HG02852 (cell line): ENCODE results near the gene ARFIP2.
"Not testable (repeated sequence)": the region's sequence is repeated elsewhere in the genome, so short reads cannot be mapped to it uniquely, and the experiment has no call there.

ENCODE experiments used
- ATAC-seq: cut with Tn5 transposase; IDR thresholded peaks from one replicate; pipeline ENCODE4 v1.9.1; 2021; ENCODE audit warnings: mild to moderate bottlenecking, moderate library complexity; ENCODE audit not compliant: unreplicated experiment

ARFIP2 gene

GRCh38 chr11:6481012-6481923, at the start of gene ARFIP2, which contains the start of gene TIMM10B:
TSS of gene ARFIP2 (minus strand) at chr11:6481331. CDS start at chr11:6480421, 910 bp downstream.
TSS of gene TIMM10B (plus strand) at chr11:6481501. CDS start at chr11:6481517, 16 bp downstream.
- peak; percentile 99 for ATAC-seq

GRCh38 chr11:6530848-6531247, 49.7 kb upstream of the ARFIP2 start:
- no peak for ATAC-seq

GRCh38 chr11:6529266-6529665, 48.1 kb upstream of the ARFIP2 start:
- no peak for ATAC-seq

GRCh38 chr11:6526411-6527135, 45.4 kb upstream of the ARFIP2 start:
- ATAC-seq, result peak; percentile 58

GRCh38 chr11:6523253-6523652, 42.1 kb upstream of the ARFIP2 start:
- no peak for ATAC-seq

- ATAC-seq, result not testable (repeated sequence)
These were observed 40.8 kb upstream of the ARFIP2 start for GRCh38 chr11:6521946-6522345.

GRCh38 chr11:6520265-6520664, 39.1 kb upstream of the ARFIP2 start:
- no peak for ATAC-seq

- no peak for ATAC-seq
These were observed 35.7 kb upstream of the ARFIP2 start for GRCh38 chr11:6516865-6517264.

- ATAC-seq, result no peak
These were observed 24.6 kb upstream of the ARFIP2 start for GRCh38 chr11:6505577-6506240.

- ATAC-seq, result no peak
These were observed 23.0 kb upstream of the ARFIP2 start for GRCh38 chr11:6504166-6504565.

GRCh38 chr11:6502382-6502781, 21.3 kb upstream of the ARFIP2 start:
- ATAC-seq, result no peak

GRCh38 chr11:6498544-6498943, 17.4 kb upstream of the ARFIP2 start:
- ATAC-seq, result no peak

- ATAC-seq, result no peak
These were observed 17.0 kb upstream of the ARFIP2 start for GRCh38 chr11:6498121-6498520.

GRCh38 chr11:6497069-6497839, 16.1 kb upstream of the ARFIP2 start, which contains the start of gene DNHD1:
TSS of gene DNHD1 (plus strand) at chr11:6497280. CDS start at chr11:6498216, 936 bp downstream.
- ATAC-seq, result no peak

GRCh38 chr11:6489306-6489705, 8.2 kb upstream of the ARFIP2 start:
- ATAC-seq, result no peak

- ATAC-seq, result no peak
These were observed 7.7 kb upstream of the ARFIP2 start for GRCh38 chr11:6488821-6489220.

- ATAC-seq, result no peak
These were observed 7.2 kb upstream of the ARFIP2 start for GRCh38 chr11:6488342-6488741.

- no peak for ATAC-seq
These were observed 5.8 kb upstream of the ARFIP2 start for GRCh38 chr11:6486938-6487337.

- ATAC-seq, result no peak
These were observed 5.1 kb upstream of the ARFIP2 start for GRCh38 chr11:6486256-6486655.

GRCh38 chr11:6485661-6486060, 4.5 kb upstream of the ARFIP2 start:
- ATAC-seq, result no peak
